Measurements from ENCODE around the gene TSPO2. TPM values are rescaled to one million over a fixed set of nuclear protein-coding genes. Genes with fewer than 3 reads are reported as not detected.

The TSPO2 gene
- total and polyA plus RNA-seq, 2 of the 13 experiments (the other 11 are each of a cell fraction or from before 2014, with no cell fraction given) = 0.55 TPM; not detected in 1

DNA sequence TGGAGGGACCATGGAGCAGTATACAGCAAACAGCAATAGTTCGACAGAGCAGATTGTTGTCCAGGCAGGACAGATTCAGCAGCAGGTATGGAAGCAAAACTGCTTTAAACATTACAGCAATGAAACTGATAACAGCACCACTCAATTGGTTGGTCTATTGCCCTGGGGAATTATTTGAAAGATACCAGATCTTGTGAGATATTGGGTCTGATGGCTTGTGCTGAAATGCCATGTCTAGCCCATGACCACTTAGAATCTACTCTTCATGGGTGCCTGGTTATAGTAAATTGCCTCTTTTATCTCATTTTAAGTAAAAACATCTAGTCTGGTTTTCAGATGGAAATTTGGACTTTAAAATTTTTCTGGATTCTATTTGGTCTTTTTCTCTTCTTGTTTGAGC, 36.8 kb downstream of the TSPO2 start:
- TF ChIP-seq ZNF546 (CRISPR knock-in tag; conservative IDR thresholded peaks at IDR 0.05) = no peak
- no peak for TF ChIP-seq ZNF30 (CRISPR knock-in tag; IDR thresholded peaks at IDR 0.05)
- TF ChIP-seq ZSCAN21 (CRISPR knock-in tag; IDR thresholded peaks at IDR 0.05; ENCODE audit: borderline replicate concordance) = no peak
- TF ChIP-seq, protein P1, sequence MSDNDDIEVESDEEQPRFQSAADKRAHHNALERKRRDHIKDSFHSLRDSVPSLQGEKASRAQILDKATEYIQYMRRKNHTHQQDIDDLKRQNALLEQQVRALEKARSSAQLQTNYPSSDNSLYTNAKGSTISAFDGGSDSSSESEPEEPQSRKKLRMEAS (IDR thresholded peaks at IDR 0.05) = no peak
- TF ChIP-seq, protein P2, sequence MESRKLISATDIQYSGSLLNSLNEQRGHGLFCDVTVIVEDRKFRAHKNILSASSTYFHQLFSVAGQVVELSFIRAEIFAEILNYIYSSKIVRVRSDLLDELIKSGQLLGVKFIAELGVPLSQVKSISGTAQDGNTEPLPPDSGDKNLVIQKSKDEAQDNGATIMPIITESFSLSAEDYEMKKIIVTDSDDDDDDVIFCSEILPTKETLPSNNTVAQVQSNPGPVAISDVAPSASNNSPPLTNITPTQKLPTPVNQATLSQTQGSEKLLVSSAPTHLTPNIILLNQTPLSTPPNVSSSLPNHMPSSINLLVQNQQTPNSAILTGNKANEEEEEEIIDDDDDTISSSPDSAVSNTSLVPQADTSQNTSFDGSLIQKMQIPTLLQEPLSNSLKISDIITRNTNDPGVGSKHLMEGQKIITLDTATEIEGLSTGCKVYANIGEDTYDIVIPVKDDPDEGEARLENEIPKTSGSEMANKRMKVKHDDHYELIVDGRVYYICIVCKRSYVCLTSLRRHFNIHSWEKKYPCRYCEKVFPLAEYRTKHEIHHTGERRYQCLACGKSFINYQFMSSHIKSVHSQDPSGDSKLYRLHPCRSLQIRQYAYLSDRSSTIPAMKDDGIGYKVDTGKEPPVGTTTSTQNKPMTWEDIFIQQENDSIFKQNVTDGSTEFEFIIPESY (CRISPR knock-in tag; IDR thresholded peaks at IDR 0.05) = no peak
- TF ChIP-seq ZNF703 (CRISPR knock-in tag; IDR thresholded peaks at IDR 0.05; ENCODE audit: borderline replicate concordance) = no peak
- TF ChIP-seq RXRB (CRISPR knock-in tag; IDR thresholded peaks at IDR 0.05; ENCODE audit: borderline replicate concordance) = no peak
- no peak for TF ChIP-seq MAF1 (CRISPR knock-in tag; IDR thresholded peaks at IDR 0.05; ENCODE audit: borderline replicate concordance)
- no peak for TF ChIP-seq STAG1 (CRISPR knock-in tag; IDR thresholded peaks at IDR 0.05)
- no peak for TF ChIP-seq ERF (CRISPR knock-in tag; IDR thresholded peaks at IDR 0.05)
- no peak for TF ChIP-seq SNAI1 (CRISPR knock-in tag; IDR thresholded peaks at IDR 0.05; ENCODE audit: borderline replicate concordance)
- no peak for TF ChIP-seq CHD2 (IDR thresholded peaks at IDR 0.05; ENCODE audit: low read depth, low read length)
- Histone ChIP-seq H3K79me2 (ENCODE audit: insufficient read depth, low read length) (peaks cover 72% of the 10 kb centered on the region), H3K4me3 (replicated peaks in 1 of 3; ENCODE audit: insufficient read depth in 1 of 3, low read depth in 2 of 3, low read length in 3 of 3) (no peak overlapping the region), H4K20me1 (ENCODE audit: insufficient read depth, low read length) (peaks cover 14% of the 10 kb centered on the region), H3K4me1 (ENCODE audit: insufficient read depth, low read length) (peaks cover 28% of the 10 kb centered on the region), H3K4me2 (ENCODE audit: low read depth, low read length) (no peak overlapping the region), H3K9me3 (ENCODE audit: low read length) (no peaks in the 10 kb centered on the region), H3K9ac (ENCODE audit: insufficient read depth, low read depth, low read length) (no peak overlapping the region), H2AFZ (ENCODE audit: low read length) (no peak overlapping the region), H3K27me3 (ENCODE audit: control insufficient read depth in 1 of 2, insufficient read depth in 2 of 2, low read length in 2 of 2) (no peaks in the 10 kb centered on the region; a peak in 1 of 5 replicates), H3K36me3 (replicated peaks in 1 of 2; ENCODE audit: control insufficient read depth in 1 of 2, insufficient read depth in 2 of 2, low read length in 2 of 2) (peaks cover 14 to 48% of the 10 kb centered on the region in 2 experiments), H3K27ac (ENCODE audit: extremely low read length, insufficient read depth, low read length) (no peak overlapping the region)
- no peak for ATAC-seq
- ChIA-PET POLR2A (no interaction called here), CTCF (ENCODE audit: low intra/inter-chr PET ratio, low total read pairs) (no interaction called here)
- no peak for DNase-seq (ENCODE audit: low spot score)
- in situ Hi-C loops (cut with HindIII; ENCODE audit: extremely low pct_ligation_motif_present, low pct_unique_long_range_greater_than_20kb) = no loop called here
- intact Hi-C loops (cut with micrococcal nuclease; ENCODE audit: unreplicated experiment) = no loop called here
- WGBS (ENCODE audit: low lambda C conversion rate) = 90% methylated on average over 1 of the region's 1 CpG
- BruUV-seq (replicated peaks) = no TSS peak
- no peak for FAIRE-seq

Data from HepG2 (cell line).